ENCODE measurements around the gene FAM98A. TPM values are rescaled to one million over a fixed set of nuclear protein-coding genes. Genes with fewer than 3 reads are reported as not detected.

The FAM98A gene
- total and polyA plus RNA-seq, 9 donors: 10.1 to 107 (median 47.7) TPM

DNA sequence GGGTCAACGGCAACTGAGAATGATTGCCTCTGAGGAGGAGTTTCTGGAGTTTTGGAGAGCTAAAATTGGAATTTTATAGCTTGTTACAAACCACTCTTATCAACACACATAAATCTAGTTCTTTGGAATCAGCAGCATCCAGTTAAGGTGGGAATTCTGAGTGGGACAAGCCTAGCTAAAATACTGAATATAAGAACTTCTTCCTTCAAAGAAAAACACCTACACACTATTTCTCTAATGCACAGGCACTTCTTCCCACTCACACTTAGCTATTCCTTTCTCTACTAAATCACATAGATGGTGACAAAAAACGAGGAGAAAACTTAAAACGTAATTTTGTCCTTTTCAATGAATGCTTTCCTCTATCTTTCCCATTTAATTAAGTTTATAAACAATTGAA lies 43.4 kb downstream of the FAM98A start:
- no peak for TF ChIP-seq POLR2A (IDR thresholded peaks at IDR 0.05)
- TF ChIP-seq, protein P1, sequence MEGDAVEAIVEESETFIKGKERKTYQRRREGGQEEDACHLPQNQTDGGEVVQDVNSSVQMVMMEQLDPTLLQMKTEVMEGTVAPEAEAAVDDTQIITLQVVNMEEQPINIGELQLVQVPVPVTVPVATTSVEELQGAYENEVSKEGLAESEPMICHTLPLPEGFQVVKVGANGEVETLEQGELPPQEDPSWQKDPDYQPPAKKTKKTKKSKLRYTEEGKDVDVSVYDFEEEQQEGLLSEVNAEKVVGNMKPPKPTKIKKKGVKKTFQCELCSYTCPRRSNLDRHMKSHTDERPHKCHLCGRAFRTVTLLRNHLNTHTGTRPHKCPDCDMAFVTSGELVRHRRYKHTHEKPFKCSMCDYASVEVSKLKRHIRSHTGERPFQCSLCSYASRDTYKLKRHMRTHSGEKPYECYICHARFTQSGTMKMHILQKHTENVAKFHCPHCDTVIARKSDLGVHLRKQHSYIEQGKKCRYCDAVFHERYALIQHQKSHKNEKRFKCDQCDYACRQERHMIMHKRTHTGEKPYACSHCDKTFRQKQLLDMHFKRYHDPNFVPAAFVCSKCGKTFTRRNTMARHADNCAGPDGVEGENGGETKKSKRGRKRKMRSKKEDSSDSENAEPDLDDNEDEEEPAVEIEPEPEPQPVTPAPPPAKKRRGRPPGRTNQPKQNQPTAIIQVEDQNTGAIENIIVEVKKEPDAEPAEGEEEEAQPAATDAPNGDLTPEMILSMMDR (IDR thresholded peaks at IDR 0.05): no peak
- TF ChIP-seq EP300 (IDR thresholded peaks at IDR 0.05): no peak
- H3K27me3 ChIP-seq: no peaks in the 10 kb centered on the region
- H3K36me3 ChIP-seq: no peaks in the 10 kb centered on the region
- H3K4me3 ChIP-seq: no peak overlapping the region
- intact Hi-C loops (cut with DNase I): no loop called here
- DNase-seq: no peak
- H3K27ac ChIP-seq: no peak overlapping the region
- WGBS, 3 donors: 24 to 44% (median 35%) methylated on average over 3 of the region's 3 CpGs
- H3K4me1 ChIP-seq (ENCODE audit: insufficient read depth): peaks cover 3% of the 10 kb centered on the region
- no peaks in the 10 kb centered on the region for H3K9me3 ChIP-seq

DNA sequence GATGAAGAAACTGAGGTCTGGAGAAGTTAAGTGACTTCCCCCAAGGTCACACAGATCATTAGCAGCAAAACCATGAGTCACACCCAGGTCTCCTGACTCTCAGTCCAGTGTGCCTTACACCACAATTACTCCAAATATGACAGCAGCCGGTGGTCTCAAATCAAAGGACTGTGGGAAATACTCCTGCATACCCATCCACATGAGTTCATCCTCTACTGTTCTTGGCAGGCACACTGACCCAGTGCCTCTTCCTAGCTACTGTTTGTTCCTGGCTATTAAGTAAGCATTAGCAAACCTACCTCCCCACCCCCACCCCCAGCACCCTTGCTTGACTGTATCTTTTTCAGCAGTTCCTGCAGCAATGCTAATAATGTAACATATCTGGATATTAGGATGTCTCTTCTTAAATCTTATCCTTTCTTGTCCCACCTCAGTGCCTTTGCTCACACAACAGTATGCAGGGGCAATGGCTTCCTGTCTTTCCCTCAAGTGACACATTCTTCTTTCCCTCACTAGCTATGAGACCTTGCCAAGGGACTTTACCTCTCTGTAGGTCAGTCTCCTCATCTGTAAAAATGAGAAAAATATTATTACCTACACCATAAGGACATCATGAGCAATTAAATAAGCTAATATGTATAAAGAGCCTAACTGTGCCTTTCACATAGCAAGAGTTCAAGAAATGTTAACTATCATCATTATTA lies 46.2 kb downstream of the FAM98A start:
- no peaks in the 10 kb centered on the region for H3K27me3 ChIP-seq
- WGBS, 3 donors: 57 to 71% (median 60%) methylated on average over 1 of the region's 1 CpG
- H3K4me3 ChIP-seq: no peak overlapping the region
- TF ChIP-seq, protein P1 (IDR thresholded peaks at IDR 0.05): no peak
- TF ChIP-seq EP300 (IDR thresholded peaks at IDR 0.05) (no peak), POLR2A (IDR thresholded peaks at IDR 0.05) (no peak)
- DNase-seq: no peak
- H3K4me1 ChIP-seq (ENCODE audit: insufficient read depth): peaks cover 3% of the 10 kb centered on the region
- H3K9me3 ChIP-seq: no peaks in the 10 kb centered on the region
- intact Hi-C loops (cut with DNase I): no loop called here
- no peak overlapping the region for H3K27ac ChIP-seq
- H3K36me3 ChIP-seq: no peaks in the 10 kb centered on the region

DNA sequence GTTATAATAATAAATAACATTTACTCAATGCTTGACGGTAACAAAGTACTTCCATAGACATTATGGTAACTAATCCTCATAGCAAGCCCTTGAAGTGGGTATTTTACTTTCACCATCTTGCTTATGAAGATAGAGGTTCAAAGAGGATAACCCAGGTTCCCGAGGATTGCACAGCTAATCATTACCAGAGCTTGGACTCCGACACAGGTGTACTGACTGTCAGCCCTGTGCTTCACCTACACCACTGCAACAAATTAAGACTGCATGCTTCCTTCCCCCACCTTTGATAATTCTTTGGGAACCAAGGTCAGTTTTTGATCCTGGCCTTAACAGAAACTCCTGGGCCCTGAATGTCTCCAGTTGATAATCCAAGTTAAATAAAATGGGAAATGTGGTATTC lies 48.9 kb downstream of the FAM98A start:
- no peak for TF ChIP-seq EP300 (IDR thresholded peaks at IDR 0.05)
- TF ChIP-seq POLR2A (IDR thresholded peaks at IDR 0.05): no peak
- TF ChIP-seq, protein P1 (IDR thresholded peaks at IDR 0.05): no peak
- no peaks in the 10 kb centered on the region for H3K27me3 ChIP-seq
- 89 to 96% (median 92%) methylated on average over 3 of the region's 3 CpGs for WGBS, 3 donors
- no peaks in the 10 kb centered on the region for H3K9me3 ChIP-seq
- no peak overlapping the region for H3K4me3 ChIP-seq
- no peak for DNase-seq
- no peak overlapping the region for H3K27ac ChIP-seq
- no peaks in the 10 kb centered on the region for H3K36me3 ChIP-seq
- intact Hi-C loops (cut with DNase I): no loop called here
- H3K4me1 ChIP-seq (ENCODE audit: insufficient read depth): peaks cover 3% of the 10 kb centered on the region

DNA sequence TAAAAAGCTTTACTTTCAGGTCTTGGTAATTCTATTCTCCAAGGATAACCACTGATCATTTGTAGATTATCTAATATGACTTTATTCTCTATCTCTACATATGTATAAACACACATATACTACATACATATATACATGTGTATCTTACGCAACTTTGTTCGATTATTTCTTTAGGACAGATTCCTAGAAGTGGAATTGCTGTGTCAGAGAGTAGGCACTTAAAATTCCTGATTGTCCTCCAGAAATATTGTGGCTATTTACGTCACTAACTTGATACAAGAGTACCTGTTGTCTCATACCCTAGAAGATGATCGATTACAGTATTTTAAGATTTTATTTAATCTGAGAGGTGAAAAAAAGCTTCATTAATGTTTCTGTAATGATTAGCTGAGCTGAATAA lies 57.9 kb downstream of the FAM98A start:
- 81 to 93% (median 92%) methylated on average over 4 of the region's 4 CpGs for WGBS, 3 donors
- H3K36me3 ChIP-seq: no peaks in the 10 kb centered on the region
- no peak overlapping the region for H3K4me3 ChIP-seq
- DNase-seq: no peak
- H3K27ac ChIP-seq: no peak overlapping the region
- no peaks in the 10 kb centered on the region for H3K9me3 ChIP-seq
- TF ChIP-seq, protein P1 (IDR thresholded peaks at IDR 0.05): no peak
- no peak for TF ChIP-seq POLR2A (IDR thresholded peaks at IDR 0.05)
- no peak for TF ChIP-seq EP300 (IDR thresholded peaks at IDR 0.05)
- intact Hi-C loops (cut with DNase I): no loop called here
- no peaks in the 10 kb centered on the region for H3K27me3 ChIP-seq
- H3K4me1 ChIP-seq (ENCODE audit: insufficient read depth): no peaks in the 10 kb centered on the region

All from ovary (tissue), 9 donors.